GM12874 (cell line): Measurements from ENCODE around the gene GNPTG.

Source experiments
- TF ChIP-seq, protein P1 (sequence below): IDR thresholded peaks from 2 replicates; pipeline ENCODE4 v1.5.1; 2011; ENCODE audit warnings: low read depth, mild to moderate bottlenecking, control low read depth, low read length, moderate library complexity; ENCODE audit not compliant: insufficient read depth

GNPTG gene

DNA sequence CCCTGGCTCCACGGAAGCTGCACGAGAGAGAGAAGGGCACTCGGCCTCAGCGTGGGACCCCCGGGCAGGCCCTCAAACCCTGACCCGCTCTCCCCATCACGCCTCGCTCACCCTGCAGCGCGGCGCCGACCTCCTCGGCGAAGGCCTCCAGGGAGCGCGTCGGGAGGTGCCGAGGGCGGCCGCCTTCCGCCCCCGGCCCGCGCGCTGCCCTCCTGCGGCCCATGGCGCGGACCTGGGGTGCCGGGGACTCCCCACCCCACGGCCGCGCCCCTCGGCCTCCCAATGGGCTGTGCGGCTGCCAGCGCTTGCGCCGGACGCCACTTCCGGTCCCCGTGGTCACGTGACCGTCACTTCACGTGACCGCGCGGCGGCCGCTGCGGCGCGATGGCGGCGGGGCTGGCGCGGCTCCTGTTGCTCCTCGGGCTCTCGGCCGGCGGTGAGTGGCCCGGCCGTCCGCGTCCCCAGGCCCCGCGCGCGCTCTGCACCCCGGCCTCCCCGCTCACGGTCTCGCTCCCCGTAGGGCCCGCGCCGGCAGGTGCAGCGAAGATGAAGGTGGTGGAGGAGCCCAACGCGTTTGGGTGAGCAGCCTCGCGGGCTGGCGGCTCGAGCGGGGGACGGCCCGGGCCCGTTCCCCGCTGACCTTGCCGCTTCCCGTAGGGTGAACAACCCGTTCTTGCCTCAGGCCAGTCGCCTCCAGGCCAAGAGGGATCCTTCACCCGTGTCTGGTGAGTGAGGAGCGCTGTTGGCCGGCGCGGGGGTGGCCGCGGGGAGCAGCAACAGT, at the start of gene GNPTG, which contains the start of gene TSR3:
TSS of gene GNPTG (plus strand) at position 350 of the 781 bp plus-strand sequence. CDS start at position 385, 35 bp downstream.
TSS of gene TSR3 (minus strand) at position 297 of the 781 bp plus-strand sequence. CDS start at position 223, 74 bp downstream.
- TF ChIP-seq, protein P1, sequence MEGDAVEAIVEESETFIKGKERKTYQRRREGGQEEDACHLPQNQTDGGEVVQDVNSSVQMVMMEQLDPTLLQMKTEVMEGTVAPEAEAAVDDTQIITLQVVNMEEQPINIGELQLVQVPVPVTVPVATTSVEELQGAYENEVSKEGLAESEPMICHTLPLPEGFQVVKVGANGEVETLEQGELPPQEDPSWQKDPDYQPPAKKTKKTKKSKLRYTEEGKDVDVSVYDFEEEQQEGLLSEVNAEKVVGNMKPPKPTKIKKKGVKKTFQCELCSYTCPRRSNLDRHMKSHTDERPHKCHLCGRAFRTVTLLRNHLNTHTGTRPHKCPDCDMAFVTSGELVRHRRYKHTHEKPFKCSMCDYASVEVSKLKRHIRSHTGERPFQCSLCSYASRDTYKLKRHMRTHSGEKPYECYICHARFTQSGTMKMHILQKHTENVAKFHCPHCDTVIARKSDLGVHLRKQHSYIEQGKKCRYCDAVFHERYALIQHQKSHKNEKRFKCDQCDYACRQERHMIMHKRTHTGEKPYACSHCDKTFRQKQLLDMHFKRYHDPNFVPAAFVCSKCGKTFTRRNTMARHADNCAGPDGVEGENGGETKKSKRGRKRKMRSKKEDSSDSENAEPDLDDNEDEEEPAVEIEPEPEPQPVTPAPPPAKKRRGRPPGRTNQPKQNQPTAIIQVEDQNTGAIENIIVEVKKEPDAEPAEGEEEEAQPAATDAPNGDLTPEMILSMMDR, result no peak

DNA sequence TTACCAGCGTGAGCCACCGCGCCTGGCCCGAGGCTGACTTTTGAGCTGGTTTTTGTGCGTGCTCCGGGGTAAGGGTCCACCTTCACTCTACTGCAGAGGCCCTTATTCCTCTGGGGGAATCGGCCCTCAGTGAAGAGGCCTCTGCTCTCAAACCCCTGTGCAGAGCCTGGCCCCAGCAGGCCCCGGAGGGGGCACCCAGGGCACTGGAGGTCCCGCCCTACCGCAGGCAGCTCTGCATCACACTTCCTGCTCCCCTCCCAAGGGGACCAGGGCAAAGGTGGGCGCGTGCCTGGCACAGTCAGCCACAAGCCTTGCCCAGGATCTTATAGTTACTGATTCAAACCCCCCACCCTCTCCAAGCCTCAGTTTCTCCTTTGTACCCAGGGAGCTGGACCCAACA, 45.9 kb upstream of the GNPTG start:
- TF ChIP-seq, protein P1, result no peak

DNA sequence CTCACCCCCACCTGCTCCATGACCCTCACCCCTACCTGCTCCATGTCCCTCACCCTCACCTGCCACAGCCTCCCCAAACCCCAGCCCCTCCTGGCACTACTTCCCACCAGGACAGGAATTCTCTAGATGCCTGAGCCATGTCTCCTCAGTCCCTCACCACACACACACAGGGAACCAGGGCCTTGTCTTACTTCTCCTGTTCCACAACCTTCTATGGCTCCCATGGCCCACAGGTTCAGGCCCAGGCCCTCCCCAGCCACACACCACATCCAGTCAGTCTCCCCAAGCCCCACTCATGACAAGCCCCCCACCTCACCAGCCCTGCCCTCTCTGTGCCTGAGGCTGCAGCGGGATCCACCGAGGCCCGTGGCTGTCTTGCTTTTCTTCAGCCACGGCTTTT, 45.4 kb upstream of the GNPTG start:
- TF ChIP-seq, protein P1, result no peak

DNA sequence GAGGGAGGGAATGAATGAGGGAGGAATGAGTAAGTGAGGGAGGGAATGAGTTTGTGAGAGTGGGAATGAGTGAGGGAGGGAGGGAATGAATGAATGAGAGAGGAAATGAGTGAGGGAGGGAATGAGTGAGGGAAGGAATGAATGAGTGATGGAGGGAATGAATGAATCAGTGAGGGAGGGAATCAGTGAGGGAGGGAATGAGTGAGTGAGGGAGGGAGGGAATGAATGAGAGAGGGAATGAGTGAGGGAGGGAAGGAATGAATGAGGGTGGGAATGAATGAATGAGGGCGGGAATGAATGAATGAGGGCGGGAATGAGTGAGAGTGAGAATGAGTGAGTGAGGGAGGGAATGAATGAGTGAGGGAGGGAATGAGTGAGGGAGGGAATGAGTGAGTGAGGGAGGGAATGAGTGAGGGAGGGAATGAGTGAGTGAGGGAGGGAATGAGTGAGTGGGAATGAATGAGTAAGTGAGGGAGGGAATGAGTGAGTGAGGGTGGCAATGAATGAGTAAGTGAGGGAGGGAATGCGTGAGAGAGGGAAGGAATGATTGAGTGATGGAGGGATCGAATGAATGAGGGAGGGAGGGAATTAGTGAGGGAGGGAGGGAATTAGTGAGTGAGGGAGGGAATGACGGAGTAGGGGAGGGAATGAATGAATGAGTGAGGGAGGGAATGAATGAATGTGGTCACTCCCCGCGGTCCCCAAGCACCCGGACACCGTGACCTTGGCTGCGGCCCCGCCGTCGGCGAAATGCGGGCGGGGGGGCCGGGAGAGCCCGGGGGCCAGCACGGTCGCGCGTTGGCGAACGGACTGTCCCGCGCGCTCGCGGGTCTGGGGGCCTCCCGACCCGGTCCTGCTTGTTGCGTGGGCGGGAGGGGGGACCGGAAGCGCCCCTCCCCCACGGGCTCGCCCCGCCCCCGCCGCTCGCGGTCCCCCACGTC, 43.4 kb upstream of the GNPTG start:
- TF ChIP-seq, protein P1, result no peak

DNA sequence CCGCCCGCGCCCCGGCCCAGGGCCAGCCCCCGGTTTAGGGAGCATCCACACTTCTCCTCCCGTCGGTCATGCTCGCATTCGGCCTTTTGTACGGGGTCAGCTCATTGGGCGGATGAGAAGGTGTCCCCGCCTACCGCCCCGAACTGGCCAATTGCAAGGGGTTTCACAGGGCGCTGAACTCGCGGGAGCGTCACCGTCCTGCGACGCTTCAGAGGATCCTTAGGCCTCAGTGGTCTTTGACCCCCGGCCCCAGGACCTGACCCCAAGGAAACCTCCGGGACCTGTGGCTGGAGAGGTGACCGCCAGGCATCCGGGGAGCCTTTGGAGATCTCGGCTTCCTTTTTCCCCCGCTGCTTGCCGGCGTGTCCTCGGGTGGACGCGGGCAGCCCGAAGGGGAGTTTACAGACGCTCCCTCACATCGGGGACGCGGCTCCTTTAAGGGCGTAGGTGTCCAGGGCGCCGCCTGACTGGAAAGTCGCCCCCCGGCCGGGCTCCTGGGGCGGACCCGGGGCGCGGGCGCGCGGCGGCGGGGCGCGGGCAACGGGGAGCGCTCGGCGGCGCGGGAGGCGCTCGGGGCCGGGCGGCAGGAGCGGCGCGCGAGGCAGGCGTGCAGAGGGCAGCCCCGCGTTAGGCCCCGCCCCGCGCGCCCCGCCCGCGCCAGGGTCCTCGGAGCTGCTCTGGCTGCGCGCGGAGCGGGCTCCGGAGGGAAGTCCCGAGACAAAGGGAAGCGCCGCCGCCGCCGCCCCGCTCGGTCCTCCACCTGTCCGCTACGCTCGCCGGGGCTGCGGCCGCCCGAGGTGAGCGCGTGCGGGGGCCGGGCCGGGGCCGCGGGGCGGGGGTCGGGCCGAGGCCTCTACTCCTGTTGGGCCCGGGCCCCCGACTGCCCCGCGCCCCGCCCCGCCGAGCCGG, 42.5 kb upstream of the GNPTG start, which contains the start of gene UBE2I:
TSS of gene UBE2I (plus strand) at position 660 of the 909 bp plus-strand sequence. CDS start 4,395 bp downstream, outside the sequence.
- TF ChIP-seq, protein P1, result no peak

DNA sequence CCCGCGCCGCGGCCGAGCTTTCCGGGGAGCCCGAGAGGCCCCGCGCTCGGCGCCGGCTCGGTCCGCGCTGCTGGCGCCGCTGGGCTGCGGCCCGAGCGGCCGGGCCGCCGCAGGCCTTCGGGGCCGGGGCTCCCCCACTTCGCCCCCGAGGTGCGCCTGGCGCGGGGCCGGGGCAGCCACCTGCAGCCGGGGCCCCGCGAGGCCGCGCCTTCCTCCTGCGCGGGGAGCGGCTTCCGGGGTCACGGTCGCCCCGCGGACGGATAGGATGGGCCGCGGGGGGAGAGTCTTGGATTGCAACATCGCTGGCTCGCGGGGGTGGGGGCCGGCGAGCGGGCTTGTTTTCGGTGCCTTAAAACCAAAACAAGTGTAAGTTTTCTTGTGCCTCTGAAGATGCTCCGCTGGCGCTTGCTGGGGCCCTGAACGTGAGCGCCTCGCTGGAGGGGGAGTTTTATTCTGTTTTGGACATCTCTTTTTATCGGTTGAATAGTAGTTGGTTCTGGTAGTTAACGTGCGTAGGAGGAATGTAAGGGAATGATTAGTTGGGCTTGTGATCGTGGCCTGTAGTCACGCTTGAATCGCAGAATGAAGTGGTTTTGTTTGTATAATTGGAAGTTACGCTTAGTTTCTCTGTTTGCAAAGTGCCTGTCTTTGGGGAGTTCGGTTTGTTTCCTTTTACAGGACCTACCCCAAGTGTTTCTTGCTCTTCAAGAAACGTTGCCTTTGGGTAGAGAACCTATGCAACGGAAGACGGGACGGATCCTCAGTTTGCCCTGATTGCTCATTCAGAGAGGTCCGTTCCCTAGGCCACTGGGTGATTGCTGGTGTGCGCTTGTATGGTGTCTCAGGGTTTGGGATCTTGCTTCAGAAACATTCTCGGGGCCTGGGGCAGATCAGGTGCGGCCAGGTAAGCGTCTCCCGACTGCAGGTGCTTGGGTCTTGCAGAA, 41.6 kb upstream of the GNPTG start:
- TF ChIP-seq, protein P1, result no peak
